ENCODE data around the gene LARP4B.

LARP4B gene

DNA sequence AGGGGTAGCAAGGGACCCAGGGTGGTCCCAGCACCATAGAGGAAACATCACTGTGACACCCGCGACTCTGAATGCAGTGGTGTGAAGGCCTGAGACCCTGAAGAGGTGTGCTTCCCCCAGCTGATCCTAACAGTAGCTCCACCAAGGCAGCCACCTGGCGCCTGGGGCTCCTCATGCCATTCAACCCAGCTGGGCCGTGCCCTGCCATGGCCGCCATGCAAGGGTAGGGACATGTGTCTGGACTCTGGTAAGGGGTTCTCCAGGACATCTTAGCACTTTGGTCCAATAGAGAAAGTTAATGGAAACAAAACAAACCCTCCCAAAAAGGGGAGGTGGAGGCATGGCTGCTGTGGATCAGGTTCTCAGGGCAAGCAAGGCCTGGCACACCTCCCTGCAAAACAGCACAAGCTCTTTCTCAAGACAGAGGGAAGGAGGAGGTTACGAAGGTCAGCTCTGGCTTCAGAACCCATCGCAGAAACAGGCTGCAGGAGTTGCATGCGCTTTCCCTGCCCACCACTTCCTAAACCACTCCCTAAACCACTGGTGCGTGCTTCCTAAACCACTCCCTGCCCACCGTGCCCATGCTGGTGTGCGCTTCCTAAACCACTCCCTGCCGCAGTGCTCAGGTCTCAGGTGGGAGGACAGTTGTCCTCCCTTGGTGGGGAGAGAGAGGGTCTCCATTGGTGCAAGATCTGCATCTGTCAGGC, 108.7 kb downstream of the LARP4B start:
- peak; percentile 29 for DNase-seq

DNA sequence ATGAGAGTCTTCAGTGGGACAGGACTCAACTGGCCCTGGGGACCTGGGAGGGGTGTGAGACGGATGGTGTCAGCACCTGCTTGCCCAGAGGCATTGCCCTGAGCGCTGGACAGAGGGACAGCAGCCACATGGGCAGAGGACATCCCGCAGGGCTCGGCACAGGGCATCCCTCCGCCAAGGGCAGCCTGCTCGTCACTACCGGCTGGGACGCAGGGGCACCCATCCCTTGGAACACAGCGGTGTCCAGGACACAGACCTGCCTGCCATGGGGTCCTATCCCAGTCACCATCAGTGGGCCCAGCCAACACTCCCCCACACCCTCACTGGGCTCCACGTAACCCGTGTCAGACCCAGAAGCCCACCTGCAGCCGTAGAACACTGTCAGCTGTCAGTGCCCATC, 109.3 kb downstream of the LARP4B start:
- peak; percentile 24 for DNase-seq

DNA sequence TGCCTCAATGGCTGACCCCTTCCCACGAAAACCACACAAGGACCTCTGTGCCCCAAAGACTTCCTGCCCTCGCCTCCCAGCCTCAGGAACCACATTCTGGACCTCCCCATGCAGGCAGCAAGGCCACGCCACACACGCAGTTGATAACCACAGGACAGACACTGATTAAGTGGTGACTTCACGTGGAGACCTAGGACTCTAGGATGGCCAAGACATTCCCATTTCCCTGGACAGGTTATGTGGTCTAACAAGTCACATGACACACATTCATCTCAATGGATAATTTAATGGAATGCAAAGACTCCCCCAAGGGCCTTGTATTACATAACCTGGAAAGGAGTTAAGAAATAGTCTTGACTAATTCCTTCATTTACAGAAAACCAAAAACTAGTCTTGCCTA, 110.2 kb downstream of the LARP4B start:
- peak; percentile 23 for DNase-seq

DNA sequence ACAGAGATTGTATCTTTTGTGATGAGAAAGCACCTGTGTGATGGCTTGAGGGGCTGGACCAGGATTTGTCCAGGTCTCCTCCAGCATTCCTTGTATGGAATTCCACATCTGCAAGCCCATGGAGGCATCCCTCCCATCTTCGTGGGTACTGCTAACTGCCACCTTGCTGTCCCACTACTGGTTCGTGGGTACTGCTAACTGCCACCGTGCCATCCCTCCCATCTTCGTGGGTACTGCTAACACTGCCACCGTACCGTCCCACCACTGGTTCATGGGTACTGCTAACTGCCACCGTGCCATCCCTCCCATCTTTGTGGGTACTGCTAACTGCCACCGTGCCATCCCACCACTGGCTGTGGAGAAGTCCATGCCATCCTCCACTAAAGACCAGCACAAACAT, 111.7 kb downstream of the LARP4B start:
- DNase-seq = no peak

DNA sequence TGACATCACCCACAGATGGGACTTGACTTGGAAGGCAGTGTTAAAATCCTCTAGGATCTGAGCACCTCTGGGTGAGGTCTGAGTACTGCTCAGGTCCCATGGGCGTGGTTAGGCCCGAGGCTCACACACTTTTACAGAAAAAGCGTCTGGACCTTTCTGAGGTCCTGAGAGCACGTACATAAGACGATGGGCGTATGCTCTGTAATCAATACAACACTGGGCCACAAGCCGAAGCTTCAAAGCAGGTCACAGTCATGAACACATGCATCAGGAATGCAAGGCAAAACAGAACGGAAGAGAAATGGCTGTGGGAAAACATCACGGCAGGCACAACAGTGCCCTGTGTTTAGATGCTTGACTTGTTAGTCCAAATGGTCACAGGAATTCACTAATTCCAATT, 112.2 kb downstream of the LARP4B start:
- DNase-seq = peak; percentile 89

DNA sequence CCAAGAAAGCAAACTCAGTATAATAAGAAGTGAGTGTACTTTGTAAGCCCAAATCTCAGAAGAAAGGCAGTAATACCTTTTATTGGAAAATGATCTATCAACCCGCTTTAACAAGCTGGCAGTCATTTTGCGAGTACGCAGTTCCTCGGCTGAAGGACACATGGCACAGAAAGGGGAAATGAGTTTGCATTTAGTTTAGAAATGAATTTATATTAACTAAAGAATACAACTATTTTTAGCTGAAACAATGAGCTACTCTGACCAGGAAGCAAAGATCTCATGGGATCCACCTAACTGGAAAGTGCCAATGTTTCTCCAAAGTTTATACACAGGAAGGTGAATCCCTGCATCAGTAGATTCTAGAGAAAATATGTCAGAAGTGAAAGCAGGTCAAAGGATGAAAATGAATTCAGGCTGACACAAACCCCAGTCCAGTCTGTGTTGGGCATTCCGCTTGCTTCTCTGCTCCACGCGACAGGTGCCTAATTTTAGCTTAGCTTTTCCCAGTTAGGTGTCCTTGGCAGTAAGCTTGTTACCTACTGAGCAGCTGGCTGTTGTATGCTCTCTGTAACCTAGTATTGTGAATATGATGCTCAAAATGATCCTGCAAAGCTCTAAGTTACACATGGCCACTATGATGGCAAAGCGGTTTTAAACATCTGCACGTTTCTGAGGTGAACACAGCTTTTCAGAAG, 112.8 kb downstream of the LARP4B start:
- DNase-seq = no peak

DNA sequence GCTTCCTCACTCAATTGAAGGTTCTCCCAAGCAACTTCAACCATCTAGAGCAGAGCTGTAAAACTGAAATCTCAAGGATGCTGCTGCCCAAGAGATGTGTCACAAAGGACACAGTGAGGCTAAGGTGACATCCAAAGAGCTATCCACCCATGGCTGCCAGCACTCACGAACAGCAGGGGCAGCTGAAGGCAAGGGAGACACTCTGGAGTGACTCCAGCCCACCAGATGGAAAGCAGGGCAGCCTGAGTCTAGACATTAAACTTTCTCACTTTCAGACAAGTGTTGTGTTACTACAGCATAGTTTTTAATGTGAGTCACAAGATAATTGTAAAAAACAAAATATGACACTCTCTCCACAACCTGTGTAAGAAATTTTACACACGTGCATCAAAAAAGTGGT, 113.5 kb downstream of the LARP4B start:
- DNase-seq = no peak

DNA sequence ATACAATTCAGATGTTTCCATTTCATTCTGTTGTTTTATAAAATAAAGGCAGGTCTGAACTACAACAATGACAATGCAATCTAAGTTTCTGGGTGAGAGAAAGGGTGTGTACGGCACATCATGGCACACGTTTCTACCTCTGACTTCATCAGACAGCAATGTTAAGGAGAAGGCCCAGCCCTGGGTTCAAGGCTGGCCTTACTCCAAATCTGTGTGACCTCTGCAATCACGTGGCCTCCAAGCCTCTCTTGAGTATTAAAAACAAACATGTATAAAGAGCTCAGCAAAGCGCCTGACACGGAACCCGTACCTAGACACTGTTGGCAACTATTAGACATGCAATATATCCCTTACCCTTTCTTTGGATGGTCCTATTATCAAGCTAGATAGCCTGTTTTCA, 114.1 kb downstream of the LARP4B start:
- DNase-seq = no peak

DNA sequence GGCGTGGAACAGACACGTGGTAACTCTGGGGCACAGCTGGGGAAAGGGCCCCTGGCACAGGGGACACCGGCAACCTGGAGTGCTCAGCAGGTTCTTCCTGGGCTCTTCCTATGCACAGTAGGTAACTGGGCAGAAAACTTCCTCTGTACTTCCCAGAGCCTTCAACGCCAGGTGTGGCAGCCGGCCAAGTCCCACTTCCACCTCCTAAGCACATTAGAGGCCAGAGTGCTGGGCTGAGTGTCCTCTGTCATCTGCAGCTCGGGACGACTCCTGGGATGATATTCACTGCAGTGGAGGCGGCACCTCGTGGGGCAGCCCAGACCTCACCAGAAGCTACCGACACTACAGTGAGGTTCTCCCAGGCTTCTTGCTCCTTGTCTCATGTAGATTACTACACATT, 114.5 kb downstream of the LARP4B start:
- no peak for DNase-seq

DNA sequence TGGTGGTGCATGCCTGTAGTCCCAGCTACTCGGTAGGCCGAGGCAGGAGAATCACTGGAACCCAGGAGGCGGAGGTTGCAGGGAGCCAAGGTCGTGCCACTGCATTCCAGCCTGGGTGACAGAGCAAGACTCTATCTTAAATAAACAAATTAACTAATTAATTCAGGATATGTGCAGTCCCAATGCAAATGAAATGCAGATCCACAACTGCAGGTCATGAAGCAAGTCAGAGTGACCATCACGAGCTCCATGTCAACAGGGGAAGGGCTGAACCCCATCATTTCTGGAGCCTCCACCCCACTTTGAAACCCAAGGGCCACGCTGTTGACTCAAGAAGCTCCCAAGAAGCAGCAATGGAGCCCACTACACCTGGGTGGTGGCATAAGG, 115.4 kb downstream of the LARP4B start:
- no peak for DNase-seq

DNA sequence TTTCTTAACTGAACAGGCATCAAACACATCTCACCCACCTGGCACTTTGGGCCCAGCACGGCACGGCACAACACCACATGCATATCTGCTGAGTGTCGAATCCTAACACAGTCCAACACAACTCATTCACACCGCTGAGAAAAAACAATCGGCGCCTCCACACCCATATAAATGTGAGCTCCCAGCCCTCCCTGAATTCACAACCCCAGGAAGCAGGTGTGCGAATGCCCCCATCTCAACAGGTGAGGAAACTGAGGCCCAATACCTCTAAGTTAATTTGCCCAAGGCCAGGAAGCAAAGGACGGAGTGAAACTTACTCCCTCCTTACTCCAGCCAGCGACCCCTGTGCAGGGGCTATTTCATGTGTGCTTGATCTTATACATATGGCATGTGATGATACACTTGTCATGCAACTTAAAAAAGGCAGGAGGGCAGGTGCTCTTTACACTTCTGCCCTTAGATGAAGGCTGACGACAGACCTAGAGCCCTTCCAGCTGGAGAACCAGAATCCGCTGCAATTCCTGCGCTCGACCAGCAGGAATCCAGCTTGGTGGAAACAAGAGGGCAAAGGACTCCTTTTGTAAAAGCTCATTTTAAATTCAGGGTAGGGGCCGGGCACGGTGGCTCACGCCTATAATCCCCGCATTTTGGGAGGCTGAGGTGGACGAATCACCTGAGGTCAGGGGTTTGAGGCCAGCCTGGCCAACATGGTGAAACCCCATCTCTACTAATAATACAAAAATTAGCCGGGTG, 116.0 kb downstream of the LARP4B start:
- no peak for DNase-seq

DNA sequence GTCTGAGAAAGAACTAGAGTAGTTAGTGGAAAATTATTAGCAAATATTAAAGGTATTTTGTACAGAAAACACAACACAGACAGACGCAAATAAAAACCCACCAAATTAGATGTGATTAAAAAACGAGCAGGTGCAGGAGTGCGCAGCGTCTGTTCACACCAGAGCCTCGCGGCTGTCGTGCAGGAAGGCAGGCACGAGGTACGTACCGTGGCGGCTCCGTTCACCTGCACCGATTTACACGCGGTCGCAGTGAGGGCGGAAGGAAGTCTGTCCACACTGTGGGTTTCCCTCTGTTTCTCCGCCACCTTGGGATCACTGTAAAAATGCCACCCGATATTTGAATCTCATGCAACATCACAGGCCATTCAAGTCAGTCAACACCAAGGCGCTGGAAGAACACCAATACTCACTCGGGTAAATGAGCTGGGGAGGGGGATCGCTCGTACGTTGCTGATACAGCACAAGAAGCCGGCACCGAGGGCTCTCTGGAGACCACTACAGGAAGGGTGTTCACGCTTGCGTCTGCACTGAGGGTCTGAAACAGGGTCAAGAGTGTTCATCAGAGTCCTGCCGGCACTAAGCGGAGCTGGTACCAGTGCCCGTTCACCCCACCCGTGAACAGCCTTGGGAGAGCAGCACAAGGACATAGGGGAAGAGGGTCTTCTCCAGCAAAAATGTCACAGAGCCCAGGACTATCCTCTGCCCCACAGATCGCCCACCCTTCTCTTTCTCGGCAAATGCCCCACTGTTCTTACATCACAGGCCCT, 116.8 kb downstream of the LARP4B start:
- DNase-seq = no peak

DNA sequence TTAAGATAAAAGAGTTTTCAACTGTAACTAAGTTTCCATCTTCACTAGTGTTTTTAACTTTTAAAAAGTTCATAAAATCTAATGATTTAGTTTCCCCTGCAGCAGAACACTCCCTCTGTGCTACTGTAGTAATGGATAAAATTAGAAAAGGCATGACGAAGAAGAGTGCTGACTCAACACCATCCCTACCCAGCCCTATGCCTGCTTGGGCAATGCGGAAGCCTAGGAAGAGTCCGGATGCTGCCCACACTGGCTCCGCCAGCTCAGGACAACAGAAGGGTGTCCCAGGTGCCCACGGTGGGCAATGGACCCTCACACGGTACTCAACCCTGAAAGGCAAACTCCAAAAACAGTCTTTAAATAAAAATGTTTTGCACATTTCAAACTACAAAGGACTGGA, 118.2 kb downstream of the LARP4B start:
- DNase-seq = no peak

DNA sequence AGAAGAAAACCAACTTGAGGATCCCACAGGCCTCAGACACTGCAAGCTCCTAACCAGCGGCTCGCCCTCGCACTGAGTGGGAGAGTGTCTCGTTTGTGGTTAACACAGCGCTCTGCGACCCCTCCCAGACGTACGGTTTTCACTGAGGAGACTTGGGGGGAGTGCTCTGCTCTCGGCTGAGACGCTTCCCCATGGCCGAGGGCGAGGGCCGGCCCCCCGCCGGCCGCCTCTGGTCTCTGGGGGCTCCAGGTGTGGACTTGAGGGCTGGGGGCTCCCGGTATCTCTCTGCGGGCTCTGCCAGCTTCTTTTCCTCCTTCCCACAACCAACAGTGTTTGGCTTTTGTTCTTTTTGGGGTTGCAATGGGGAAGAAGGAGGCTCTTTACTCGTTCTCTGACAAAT, 118.7 kb downstream of the LARP4B start:
- DNase-seq = no peak

DNA sequence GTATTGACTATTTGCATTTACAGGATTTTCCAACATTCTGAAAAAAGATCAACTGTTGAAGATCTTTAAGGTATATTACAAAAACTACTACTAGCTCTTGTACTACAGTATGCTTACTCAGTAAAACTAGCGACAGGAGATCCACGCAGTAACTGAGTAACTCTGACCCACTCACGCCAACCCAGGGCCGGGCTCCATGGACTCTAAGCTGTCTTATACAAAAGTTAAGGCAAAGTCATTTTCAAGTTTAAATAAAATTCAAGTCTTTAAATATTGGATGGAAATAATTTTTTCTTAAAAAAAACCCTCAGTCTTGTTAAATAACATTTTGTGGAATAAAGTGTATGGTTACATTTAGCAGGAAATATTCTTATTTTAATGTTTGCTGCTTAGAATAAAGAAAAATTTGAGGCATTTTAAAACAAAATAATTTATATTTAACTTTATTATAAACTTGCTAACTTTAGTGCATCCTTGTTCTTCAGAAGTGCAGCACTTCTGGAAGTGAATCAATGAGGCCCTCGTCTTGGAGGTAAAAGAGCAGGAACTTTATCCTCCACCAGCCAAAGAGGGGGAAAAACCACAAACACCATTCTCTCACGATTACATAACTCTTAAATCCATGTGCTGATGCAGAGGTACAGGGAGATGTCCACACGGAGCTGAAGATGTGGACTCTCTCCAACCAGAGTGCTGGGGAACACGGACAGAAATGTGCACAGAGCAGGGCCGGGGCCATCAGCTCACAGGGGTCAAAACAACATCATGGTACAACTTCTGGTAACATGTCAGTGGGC, 119.9 kb downstream of the LARP4B start:
- no peak for DNase-seq

DNA sequence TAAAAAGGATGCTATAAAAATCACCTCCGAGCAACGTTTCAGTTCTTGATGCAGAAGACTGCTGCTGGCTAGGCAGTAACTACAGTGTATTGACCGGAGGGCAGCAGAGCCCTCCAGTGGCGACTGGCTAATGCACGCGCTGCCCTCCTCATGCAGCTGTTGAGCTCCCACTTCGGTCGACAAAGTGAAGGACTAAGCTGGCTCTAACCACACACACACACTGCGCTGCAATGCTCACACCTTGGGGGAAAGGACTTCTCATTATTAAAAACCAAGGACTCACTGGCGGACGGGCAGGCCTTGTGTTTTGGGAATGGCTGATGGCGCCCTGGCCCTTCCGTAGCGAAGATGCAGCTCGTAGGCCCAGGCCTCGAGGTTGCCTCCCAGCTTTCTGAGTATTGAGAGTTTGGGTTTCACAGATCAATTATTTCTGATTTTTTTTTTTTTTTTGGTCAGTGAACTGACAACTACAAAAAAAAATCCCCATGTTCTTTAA, 121.1 kb downstream of the LARP4B start:
- peak; percentile 77 for DNase-seq

DNA sequence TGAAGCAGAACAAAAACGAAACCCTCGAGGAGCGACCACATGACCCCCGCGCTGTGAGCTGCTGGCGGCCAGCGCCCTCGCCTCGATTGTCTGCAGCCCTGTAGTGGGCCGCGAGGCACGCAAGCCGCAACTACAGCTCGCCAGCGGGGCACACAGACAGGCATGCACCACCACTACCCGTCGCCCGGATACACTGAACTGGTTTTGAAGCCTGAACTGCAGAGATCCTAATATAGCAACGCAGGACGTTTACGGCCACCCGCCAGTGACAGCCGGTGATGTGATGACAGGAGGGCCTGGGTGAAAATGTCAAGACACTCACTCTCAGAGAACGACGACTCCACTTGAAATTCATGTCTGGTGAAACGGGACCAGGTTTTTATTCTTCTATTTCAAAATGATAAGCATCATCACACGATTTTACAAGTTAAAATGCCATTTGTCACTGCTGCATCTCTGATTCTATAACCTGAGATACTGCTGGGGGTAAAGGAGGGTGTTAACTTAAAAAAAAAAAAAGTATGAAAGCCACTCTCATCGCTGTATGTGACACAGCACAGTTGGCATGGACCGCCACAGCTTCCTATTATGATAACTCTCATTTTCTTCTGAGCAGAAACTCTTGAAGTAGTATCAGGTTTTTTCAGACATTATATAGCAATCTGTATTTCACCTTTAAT, 121.7 kb downstream of the LARP4B start:
- DNase-seq = peak; percentile 41

DNA sequence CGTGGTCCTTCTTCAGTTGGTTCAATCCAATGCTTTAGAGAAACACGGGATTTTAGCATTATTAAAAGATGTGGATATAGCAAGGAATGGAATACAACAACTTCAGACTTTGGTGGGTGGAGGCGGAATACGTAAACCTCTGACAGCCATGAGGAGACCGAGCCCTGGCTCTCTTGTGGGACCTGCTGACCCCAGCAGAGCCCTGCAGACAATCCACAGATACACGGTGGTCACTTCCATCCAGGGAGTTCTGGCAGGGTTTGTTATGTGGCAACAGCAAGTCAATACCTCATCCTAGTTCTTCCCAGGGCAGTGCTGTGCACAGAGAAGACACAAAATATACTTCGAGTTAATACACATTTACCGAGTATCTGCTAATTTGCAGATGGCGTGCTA, 123.5 kb downstream of the LARP4B start:
- peak; percentile 26 for DNase-seq

DNA sequence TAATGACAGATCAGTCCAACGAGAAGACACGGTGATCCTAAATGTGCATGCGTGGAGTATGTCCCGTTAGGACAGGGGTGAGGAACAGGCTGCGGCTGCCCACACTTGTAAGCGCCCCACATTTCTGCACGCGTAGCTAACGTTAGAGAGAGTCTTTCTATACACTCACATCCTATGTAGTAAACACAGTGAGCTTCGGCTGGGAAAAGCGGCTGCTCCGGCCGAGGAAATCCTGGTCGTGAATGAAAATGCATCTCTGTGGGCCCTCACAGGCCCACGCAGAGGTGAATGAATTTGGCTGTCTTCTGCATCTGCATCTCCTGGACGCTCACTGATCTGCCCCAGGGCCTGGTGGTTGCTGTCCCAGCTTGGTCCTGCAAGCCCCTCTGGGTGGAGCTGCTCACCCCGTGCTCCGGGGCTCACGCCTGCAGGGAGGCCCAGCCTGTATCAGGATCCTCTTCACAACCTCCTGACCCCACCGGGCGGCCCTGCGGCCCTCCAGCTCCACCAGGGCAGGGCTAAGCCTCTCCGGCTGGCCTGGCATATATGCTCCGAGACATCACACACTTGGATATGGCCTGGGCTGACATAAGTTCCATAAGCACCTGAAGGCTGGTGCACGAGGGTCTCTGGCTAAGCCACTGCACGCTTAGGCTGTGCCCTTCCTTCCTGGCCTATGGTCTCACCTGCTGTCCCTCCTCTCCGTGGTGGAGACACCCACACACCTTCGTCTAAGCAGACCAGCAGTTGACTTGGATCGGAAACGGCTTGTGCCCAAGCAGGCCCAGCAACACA, 124.1 kb downstream of the LARP4B start:
- peak; percentile 47 for DNase-seq

DNA sequence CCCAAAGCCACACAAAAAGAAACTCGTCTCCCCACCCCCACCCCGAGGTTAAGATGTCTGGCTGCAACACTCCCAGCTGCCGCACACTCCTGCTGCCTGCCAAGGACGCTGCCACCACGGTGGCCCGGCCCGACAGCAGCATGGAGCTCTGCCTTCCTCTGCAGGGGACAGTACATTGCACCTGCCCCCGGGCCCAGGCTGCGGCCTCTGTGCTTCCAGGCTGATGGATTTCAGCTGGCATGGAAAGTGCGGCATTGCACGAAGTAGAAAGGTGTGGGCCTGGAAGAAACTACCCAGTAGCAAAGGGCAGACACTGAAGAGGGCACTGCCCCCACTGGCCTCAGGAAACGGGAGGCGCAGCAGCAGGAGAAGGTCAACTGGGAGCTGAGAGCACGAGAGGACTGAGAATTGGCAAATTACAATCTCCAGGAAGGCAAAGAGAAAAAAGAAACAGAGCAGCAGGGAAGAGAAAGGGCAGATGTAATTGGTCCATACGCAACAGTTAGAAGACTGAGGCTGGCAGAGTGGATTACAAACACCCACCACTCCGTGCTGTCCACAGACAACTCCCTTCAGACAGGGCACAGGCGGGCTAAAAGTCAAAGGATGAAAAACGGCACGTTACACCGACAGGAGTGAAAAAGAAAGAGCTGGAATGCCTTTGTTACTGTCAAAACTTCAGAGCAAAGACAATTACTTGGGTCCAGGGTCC, 124.9 kb downstream of the LARP4B start:
- DNase-seq = peak; percentile 46

Data from islet precursor cell (in vitro differentiated cells).